ENCODE measurements around the gene EVC.
"Not testable (repeated sequence)": the region's sequence is repeated elsewhere in the genome, so short reads cannot be mapped to it uniquely, and the experiment has no call there.

The EVC gene

DNA sequence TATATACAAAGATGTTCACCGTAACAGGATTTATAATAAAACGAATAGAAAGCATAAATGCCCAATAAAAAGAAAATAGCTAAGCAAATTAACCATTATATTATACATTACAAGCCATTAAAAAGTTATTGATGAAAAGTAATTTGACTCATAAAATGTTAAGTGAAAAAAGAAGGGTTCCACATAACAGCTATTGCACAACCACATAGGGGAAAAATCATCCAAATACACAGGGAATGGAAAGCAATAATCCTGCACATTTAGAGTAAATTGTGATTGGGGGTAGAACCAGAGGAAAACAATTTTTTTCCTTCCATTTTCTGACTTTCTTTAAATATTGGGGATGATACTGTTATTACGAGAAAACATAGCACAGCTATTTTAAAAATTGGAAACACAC, 143.9 kb downstream of the EVC start:
- no peak for DNase-seq

DNA sequence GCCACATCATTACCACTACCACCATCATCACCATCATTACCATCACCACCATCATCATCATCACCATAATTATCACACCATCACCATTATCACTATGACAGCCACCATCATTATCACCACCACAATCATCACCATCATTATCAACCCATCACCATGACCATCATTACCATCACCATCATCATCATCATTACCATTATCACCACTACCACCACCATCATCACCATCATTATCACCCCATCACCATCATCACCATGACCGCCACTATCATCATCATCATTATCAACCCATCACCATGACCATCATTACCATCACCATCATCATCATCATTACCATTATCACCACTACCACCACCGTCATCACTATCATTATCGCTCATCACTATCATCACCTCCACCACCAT, 145.4 kb downstream of the EVC start:
- not testable (repeated sequence) for DNase-seq

- no peak for DNase-seq
Observed at GRCh38 chr4:5857199-5857598, 146.2 kb downstream of the EVC start.

DNA sequence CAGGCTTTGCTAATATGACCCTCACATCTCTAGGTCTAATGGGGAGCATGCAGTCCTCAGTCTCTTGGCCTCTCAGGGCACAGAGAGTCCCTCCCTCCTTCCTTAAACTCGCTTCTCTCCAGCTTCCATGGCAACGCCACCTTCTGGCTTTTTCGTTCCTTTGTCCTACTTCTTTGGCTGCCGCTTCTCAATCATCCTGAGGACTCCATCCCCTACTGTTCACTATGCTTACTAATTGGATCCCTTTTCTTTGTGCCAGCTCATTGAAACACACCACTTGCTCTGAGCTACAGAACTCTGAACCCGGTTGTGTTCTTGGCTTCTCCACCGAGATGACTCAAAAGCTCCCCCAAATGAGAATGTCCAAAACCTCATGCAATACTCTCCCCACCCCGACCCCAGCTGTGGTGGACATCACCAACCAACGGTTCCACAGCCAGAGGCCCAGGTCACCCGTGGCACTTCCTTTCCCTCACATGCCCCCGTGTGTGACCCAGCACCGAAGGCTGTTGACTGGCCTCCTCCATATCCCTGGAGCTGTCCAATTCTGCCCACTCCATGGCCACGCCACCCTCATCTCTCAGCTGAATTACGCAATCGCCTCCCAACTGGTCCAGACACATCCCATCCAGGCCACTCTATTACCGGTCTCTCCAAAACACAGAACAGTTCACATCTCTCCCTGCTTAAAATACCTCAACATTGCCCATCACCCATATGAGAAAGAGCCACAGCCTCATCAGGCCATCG, 147.2 kb downstream of the EVC start:
- DNase-seq, result no peak

DNA sequence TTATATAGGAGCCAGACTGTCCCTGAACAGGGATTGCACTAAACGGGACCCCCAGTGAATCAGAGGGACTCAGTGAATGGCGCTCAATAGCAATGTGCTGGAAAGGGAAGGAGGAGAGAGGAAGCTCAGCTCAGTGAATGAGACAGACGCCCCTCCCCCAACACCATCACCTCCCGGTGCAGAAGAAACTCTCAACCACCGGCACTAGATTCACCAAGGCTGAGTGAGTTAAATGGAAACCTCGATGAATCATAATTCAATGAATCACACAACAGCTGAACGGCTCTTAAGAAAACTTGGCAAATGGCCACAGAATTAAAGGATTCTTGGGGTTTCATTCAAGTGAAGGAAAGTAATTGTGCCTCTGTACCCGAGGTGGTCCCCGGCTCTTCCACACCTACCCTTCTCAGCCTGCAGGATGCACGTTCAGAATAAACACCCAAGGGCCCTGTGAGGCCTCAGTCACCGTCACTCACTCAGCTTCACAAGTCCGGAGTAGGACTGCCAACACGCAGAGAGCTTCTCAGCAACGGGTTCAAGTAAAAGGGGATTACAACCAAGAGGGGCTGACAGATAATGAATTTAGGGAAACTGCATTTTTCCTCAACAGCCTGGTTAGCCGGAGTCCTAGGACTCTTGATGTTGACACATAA, 152.6 kb downstream of the EVC start:
- DNase-seq, result peak; percentile 9
